Measurements from ENCODE around the gene LIN7B. TPM values are rescaled to one million over a fixed set of nuclear protein-coding genes. Genes with fewer than 3 reads are reported as not detected.
A peak's percentile ranks its signal among the peaks of the same experiment; 100 is the strongest.
"Not testable (repeated sequence)": the region's sequence is repeated elsewhere in the genome, so short reads cannot be mapped to it uniquely, and the experiment has no call there.

The LIN7B gene
- total RNA-seq, 2 donors from 2014 or later, result 5.1 to 7.7 TPM

- peaks cover 0 to 2% of the 10 kb centered on the region in 2 donors for H3K36me3 Mint-ChIP-seq (ENCODE audit: insufficient read depth in 2 of 2)
- H3K27ac Mint-ChIP-seq, result peak within 1 kb of the TSS; percentile 92
- peaks cover 11% of the 10 kb centered on the region for H3K27me3 Mint-ChIP-seq (ENCODE audit: low read depth)
- peak; percentile 79 for ATAC-seq (replicated peaks in 1 of 2)
- peak within 1 kb of the TSS; percentile 86 to 96 for H3K4me3 Mint-ChIP-seq
- peak; percentile 97 to 98 for DNase-seq
- no peaks in the 10 kb centered on the region for H3K9me3 Mint-ChIP-seq
- H3K4me1 Mint-ChIP-seq (ENCODE audit: low read depth), result peaks cover 36% of the 10 kb centered on the region
These were observed 4.6 kb downstream of the LIN7B start, which contains the start of gene C19orf73 for GRCh38 chr19:49118565-49119410. Gene C19orf73 (minus strand): TSS chr19:49119143. CDS start chr19:49119022, 121 bp downstream.

DNA sequence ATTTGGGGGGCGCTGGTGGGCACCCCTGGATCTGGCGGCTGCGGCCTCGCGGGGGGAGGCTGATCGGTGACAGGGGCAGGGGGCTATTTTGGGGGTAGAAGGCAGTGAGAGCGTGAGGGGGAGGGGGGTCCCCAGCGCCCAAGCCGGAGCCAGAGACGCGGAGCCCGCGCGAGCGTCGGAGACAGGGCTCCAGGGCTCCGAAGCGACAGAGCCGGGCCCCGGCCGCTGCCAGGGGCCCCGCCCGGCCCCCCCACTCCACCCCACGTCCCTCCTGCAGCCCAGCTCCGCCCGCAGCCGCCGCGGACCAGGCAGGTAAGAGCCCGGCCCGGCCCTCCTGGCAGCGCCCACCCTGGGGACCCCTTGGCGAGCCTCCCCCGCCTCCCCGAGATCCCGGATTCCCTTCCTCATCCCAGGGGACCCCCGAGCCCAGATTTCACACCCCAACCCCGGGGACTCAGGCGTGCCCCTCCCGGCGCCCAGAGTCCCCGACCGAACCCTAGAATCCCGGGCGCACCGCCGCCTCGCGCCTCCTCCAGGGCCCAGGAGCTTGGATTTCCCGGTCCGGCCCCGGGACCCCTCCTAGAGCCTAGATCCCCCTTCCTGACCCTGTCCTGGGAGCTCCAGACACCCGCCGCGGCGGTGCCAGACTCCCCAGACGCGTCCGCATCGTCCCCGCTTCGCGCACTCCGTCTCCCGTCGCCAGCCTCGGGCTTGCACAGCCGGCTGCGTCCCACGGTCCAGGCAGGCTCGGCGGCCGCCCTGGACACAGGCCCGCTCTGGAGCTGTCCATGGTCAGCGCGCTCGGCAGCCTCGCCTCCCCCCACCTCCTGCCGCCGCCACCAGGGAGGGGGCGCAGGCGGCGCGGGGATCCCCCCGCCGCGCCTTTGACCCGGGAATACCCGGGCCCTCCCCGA lies 5.5 kb downstream of the LIN7B start, which contains the start of gene PPFIA3:
Gene PPFIA3 (plus strand): TSS at position 134 of the 914 bp plus-strand sequence. CDS start 8,330 bp downstream, outside the sequence.
- Mint-ChIP-seq H3K36me3 (ENCODE audit: insufficient read depth in 2 of 2) (peaks cover 0 to 2% of the 10 kb centered on the region in 2 donors), H3K4me3 (peak within 1 kb of the TSS; percentile 86 to 96), H3K27me3 (ENCODE audit: low read depth) (peaks cover 11% of the 10 kb centered on the region), H3K9me3 (no peaks in the 10 kb centered on the region), H3K27ac (peak within 1 kb of the TSS; percentile 92), H3K4me1 (ENCODE audit: low read depth) (peaks cover 33% of the 10 kb centered on the region)
- ATAC-seq (replicated peaks in 1 of 2) (peak; percentile 11 to 22), DNase-seq (peak; percentile 36 to 41)

GRCh38 chr19:49120325-49120683 lies 6.1 kb downstream of the LIN7B start:
- ATAC-seq (replicated peaks in 1 of 2), result no peak
- DNase-seq, result no peak
- H3K4me1 Mint-ChIP-seq (ENCODE audit: low read depth), result peaks cover 33% of the 10 kb centered on the region
- H3K36me3 Mint-ChIP-seq (ENCODE audit: insufficient read depth in 2 of 2), result peaks cover 0 to 2% of the 10 kb centered on the region in 2 donors
- H3K27ac Mint-ChIP-seq, result no peak overlapping the region
- no peaks in the 10 kb centered on the region for H3K9me3 Mint-ChIP-seq
- peaks cover 11% of the 10 kb centered on the region for H3K27me3 Mint-ChIP-seq (ENCODE audit: low read depth)
- H3K4me3 Mint-ChIP-seq, result peak overlapping the region; percentile 50 to 86

GRCh38 chr19:49120868-49121267 lies 6.7 kb downstream of the LIN7B start:
- H3K27ac Mint-ChIP-seq, result no peak overlapping the region
- DNase-seq (no peak), ATAC-seq (replicated peaks in 1 of 2) (no peak)
- peaks cover 33% of the 10 kb centered on the region for H3K4me1 Mint-ChIP-seq (ENCODE audit: low read depth)
- H3K4me3 Mint-ChIP-seq, result peak overlapping the region; percentile 50 to 86
- peaks cover 0 to 2% of the 10 kb centered on the region in 2 donors for H3K36me3 Mint-ChIP-seq (ENCODE audit: insufficient read depth in 2 of 2)
- no peaks in the 10 kb centered on the region for H3K9me3 Mint-ChIP-seq
- peaks cover 11% of the 10 kb centered on the region for H3K27me3 Mint-ChIP-seq (ENCODE audit: low read depth)

DNA sequence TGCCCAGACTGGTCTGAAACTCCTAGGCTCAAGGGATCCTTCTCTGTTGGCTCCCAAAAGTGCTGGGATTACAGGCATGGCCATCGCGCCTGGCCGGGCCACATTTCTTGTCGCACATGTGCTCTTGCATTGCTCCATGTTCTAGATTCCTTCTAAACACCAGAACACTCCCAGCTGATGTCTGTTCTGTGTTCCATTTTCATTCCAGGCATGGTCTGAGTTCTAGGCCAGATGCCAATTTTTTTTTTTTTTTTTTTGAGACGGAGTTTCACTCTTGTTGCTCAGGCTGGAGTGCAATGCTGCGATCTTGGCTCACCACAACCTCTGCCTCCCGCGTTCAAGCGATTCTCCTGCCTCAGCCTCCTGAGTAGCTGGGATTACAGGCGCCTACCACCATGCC lies 7.7 kb downstream of the LIN7B start:
- not testable (repeated sequence) for H3K36me3 Mint-ChIP-seq (ENCODE audit: insufficient read depth in 2 of 2); H3K27ac Mint-ChIP-seq; H3K9me3 Mint-ChIP-seq; ATAC-seq (replicated peaks in 1 of 2); DNase-seq
- H3K4me1 Mint-ChIP-seq (ENCODE audit: low read depth), result peaks cover 26% of the 10 kb centered on the region
- H3K27me3 Mint-ChIP-seq (ENCODE audit: low read depth), result peaks cover 11% of the 10 kb centered on the region
- H3K4me3 Mint-ChIP-seq, result peak overlapping the region in 1 of 2 donors; percentile 5

- H3K4me3 Mint-ChIP-seq; H3K36me3 Mint-ChIP-seq (ENCODE audit: insufficient read depth in 2 of 2): not testable (repeated sequence)
These were observed 9.1 kb downstream of the LIN7B start for GRCh38 chr19:49123285-49123684.

DNA sequence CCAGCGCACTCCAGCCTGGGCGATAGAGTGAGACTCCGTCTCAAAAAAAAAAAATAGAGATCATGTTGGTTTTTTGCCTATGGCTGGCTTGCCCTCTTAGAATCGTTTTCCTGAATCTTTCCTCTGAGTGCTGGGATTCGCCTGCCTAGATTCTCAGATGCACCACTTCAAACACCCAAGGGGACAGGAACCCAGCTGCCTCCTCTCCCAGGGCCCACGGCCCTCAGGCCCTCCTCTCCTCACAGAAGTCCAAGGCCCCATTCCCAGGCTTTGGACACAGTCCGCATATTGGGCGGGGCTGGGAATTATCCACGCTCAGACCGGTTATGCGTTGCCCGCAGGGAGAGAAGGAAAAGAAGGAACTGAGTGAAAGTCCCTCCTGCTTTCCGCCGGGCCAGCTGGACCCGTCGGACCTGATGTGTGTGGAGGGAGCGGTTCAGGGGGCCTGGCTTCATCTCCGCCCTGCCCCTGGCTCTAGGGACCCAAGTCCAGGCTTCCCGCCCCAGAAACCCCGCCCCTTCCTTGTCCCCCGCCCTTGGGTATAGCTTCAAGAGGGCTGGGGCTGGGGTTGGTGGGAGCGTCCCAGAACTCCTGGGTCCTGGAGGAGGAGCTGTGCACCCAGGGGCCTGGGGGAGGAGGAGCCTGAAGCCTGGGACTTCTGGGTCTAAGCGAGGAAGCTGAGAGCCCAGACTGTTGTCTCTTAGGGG lies 11.0 kb downstream of the LIN7B start:
- Mint-ChIP-seq H3K27me3 (ENCODE audit: low read depth) (peaks cover 11% of the 10 kb centered on the region), H3K4me1 (ENCODE audit: low read depth) (peaks cover 32% of the 10 kb centered on the region), H3K9me3 (no peaks in the 10 kb centered on the region), H3K27ac (no peak overlapping the region), H3K36me3 (ENCODE audit: insufficient read depth in 2 of 2) (peaks cover 0 to 2% of the 10 kb centered on the region in 2 donors), H3K4me3 (no peak overlapping the region)
- DNase-seq (no peak), ATAC-seq (replicated peaks in 1 of 2) (no peak)

More at GRCh38 chr19:49123285-49123684, 9.1 kb downstream of the LIN7B start:
- Mint-ChIP-seq H3K27me3 (ENCODE audit: low read depth) (peaks cover 11% of the 10 kb centered on the region), H3K4me1 (ENCODE audit: low read depth) (peaks cover 20% of the 10 kb centered on the region)
- not testable (repeated sequence) for H3K9me3 Mint-ChIP-seq; DNase-seq; ATAC-seq (replicated peaks in 1 of 2); H3K27ac Mint-ChIP-seq

DNA sequence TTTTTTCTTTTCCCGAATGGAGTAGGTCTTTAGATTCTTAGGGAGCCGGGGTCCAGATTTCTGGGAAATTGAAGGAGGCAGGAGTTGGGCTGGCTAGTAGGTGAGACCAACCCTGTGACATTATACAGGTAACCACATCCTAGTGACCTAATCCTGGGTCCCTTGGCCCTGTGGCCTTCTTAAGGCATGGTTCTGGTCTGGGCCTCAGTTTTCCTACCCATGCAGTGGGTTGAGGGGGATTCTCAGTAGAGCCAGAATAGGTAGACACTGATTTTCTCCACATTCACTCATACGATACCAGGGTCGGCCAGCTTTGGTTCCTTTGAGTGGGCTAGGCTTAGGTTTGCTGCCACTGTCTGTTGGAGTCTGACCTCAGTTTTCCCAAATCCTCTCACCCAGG lies 12.4 kb downstream of the LIN7B start:
- H3K4me3 Mint-ChIP-seq, result peak overlapping the region in 1 of 2 donors; percentile 62
- peaks cover 22% of the 10 kb centered on the region for H3K4me1 Mint-ChIP-seq (ENCODE audit: low read depth)
- no peak overlapping the region for H3K27ac Mint-ChIP-seq
- no peaks in the 10 kb centered on the region for H3K9me3 Mint-ChIP-seq
- no peak for DNase-seq
- no peak for ATAC-seq (replicated peaks in 1 of 2)
- H3K27me3 Mint-ChIP-seq (ENCODE audit: low read depth), result no peaks in the 10 kb centered on the region
- H3K36me3 Mint-ChIP-seq (ENCODE audit: insufficient read depth in 2 of 2), result peaks cover 0 to 2% of the 10 kb centered on the region in 2 donors

DNA sequence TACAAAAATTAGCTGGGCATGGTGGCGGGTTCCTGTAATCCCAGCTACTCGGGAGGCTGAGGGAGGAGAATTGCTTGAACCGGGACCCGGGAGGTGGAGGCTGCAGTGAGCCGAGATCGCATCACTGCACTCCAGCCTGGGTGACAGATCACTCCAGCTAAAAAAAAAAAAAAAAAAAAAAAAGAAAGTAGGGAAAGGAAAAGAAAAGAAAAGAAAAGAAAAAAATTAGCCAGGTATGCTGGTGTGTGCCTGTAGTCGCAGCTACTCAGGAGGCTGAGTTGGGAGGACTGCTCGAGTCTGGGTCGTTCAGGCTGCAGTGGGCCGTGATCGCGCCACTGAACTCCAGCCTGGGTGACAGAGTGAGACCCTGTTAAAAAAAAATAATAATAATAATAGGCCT lies 13.1 kb downstream of the LIN7B start:
- peaks cover 22% of the 10 kb centered on the region for H3K4me1 Mint-ChIP-seq (ENCODE audit: low read depth)
- H3K9me3 Mint-ChIP-seq, result not testable (repeated sequence)

DNA sequence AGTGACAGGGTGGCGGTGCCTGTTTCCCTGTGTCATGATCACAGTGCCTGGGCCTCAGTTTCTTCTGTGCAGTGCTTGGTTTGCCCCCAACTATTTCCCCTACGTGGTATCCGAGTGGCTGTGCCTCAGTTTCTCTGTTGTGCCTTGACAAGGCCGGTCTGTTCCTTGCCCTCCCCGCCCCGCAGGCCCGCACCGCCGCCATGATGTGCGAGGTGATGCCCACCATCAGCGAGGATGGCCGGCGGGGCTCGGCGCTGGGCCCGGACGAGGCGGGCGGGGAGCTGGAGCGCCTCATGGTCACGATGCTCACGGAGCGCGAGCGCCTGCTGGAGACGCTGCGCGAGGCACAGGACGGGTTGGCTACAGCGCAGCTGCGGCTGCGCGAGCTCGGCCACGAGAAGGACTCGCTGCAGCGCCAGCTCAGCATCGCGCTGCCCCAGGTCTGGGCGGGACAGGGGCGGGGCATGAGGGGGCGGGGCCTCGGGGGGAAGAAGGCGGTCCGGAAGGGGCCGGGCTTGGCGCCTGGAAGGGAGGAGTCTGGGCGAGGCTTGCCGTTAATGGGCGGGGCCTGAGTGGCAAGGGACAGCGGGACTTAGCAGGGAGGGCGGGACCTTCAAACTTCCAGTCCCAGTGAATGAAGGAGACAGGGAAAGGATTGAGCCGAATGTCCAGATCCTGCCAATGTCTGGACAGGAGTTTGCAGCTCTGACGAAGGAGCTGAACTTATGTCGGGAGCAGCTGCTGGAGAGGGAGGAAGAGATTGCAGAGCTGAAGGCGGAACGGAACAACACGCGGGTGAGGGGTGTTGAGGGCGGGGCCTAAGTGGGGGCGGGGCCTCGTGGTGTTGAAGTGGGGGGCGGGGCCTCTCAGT lies 13.7 kb downstream of the LIN7B start:
- DNase-seq (peak; percentile 97), ATAC-seq (replicated peaks in 1 of 2) (peak; percentile 96 to 97)
- no peaks in the 10 kb centered on the region for H3K9me3 Mint-ChIP-seq
- peak overlapping the region; percentile 88 to 98 for H3K4me3 Mint-ChIP-seq
- peaks cover 22% of the 10 kb centered on the region for H3K4me1 Mint-ChIP-seq (ENCODE audit: low read depth)
- no peak overlapping the region for H3K27ac Mint-ChIP-seq
- H3K27me3 Mint-ChIP-seq (ENCODE audit: low read depth), result no peaks in the 10 kb centered on the region
- no peaks in the 10 kb centered on the region for H3K36me3 Mint-ChIP-seq (ENCODE audit: insufficient read depth in 2 of 2)

More for the DNA sequence above, 13.1 kb downstream of the LIN7B start:
- not testable (repeated sequence) for DNase-seq; H3K36me3 Mint-ChIP-seq (ENCODE audit: insufficient read depth in 2 of 2); ATAC-seq (replicated peaks in 1 of 2); H3K27me3 Mint-ChIP-seq (ENCODE audit: low read depth); H3K27ac Mint-ChIP-seq
- peak overlapping the region in 1 of 2 donors; percentile 62 for H3K4me3 Mint-ChIP-seq

DNA sequence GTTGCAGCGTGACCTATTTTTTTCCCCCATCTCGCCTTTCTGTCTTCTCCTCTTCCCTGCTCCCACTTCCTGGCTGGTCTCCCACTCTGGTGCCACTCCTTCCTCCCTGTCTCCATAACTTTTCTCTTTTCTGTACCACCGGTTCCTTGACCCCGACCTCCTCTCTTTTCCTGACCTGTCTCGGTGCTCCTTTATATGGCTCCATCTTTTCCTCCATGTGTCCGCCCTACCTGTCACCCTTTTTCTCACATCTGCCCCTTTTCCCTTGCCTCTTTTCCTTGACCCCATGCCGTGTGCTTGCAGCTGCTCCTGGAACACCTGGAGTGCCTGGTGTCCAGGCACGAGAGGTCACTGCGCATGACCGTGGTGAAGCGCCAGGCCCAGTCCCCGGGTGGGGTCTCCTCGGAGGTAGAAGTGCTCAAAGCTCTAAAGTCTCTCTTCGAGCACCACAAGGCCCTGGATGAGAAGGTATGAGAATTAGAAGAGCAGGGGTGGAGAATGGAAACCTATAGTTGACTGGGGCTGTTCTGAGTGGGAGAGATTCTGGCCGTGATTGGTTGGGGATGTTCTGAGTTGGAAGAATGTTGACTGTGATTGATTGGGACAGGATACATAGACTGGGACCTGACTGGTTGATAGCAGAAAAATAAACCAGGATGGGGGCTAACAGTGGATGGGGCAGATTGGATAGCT lies 14.5 kb downstream of the LIN7B start:
- H3K4me1 Mint-ChIP-seq (ENCODE audit: low read depth), result peaks cover 22% of the 10 kb centered on the region
- DNase-seq, result no peak
- H3K9me3 Mint-ChIP-seq, result no peaks in the 10 kb centered on the region
- no peaks in the 10 kb centered on the region for H3K36me3 Mint-ChIP-seq (ENCODE audit: insufficient read depth in 2 of 2)
- no peak for ATAC-seq (replicated peaks in 1 of 2)
- no peaks in the 10 kb centered on the region for H3K27me3 Mint-ChIP-seq (ENCODE audit: low read depth)
- no peak overlapping the region for H3K27ac Mint-ChIP-seq
- H3K4me3 Mint-ChIP-seq, result peak overlapping the region; percentile 88 to 98

All from activated T-cell treated with anti-CD3 and anti-CD28 coated beads, Interleukin-2, amount 50 U/mL, for 72 hours (primary cell).